Measurements from ENCODE around the gene TNS3. TPM values are rescaled to one million over a fixed set of nuclear protein-coding genes. Genes with fewer than 3 reads are reported as not detected.

TNS3 gene
- total RNA-seq (70.1 and 77.5 TPM in 2 replicates), polyA plus RNA-seq (10.7 and 11.4 TPM in 2 replicates), polyA minus RNA-seq (23.5 and 30.5 TPM in 2 replicates)
- 16.0 TPM for total RNA-seq (2013)

- ChIA-PET POLR2A (interaction anchor here (0.6 to 1.4 kb wide), 6 partner anchors 11 to 88 kb away, joined by 3 to 11 read pairs (median 6); no protein-coding TSS in a partner anchor), CTCF (interaction anchor here (0.7 to 2.6 kb wide), 16 partner anchors 11 to 237 kb away, joined by 3 to 11 read pairs (median 4); no protein-coding TSS in a partner anchor)
- Histone ChIP-seq H3K36me3 (replicated peaks in 1 of 2; ENCODE audit: control extremely low read depth in 1 of 2, control insufficient read depth in 1 of 2, extremely low read depth in 1 of 2, insufficient read depth in 2 of 2, low read length in 1 of 2) (no peaks in the 10 kb centered on the region), H3K4me1 (ENCODE audit: control insufficient read depth in 2 of 2, insufficient read depth in 2 of 2, low read length in 2 of 2) (peaks cover 37 to 55% of the 10 kb centered on the region in 2 donors), H3K4me3 (ENCODE audit: control extremely low read depth in 1 of 5, extremely low read depth in 1 of 5, insufficient read depth in 1 of 5, low read depth in 2 of 5, low read length in 4 of 5) (peak within 1 kb of the TSS; percentile 58 to 75 (median 70)), H4K20me1 (ENCODE audit: control insufficient read depth, insufficient read depth, low read length, poor library complexity, severe bottlenecking) (no peaks in the 10 kb centered on the region), H3K4me2 (replicated peaks; ENCODE audit: low read depth, low read length, poor library complexity, severe bottlenecking) (peak within 1 kb of the TSS; percentile 92), H3K9me3 (ENCODE audit: control extremely low read depth in 1 of 3, control insufficient read depth in 2 of 3, insufficient read depth in 1 of 3, low read length in 2 of 3) (peaks cover 0 to 4% (median 0%) of the 10 kb centered on the region in 3 donors), H3K79me2 (ENCODE audit: control insufficient read depth, insufficient read depth, low read length) (peaks cover 33% of the 10 kb centered on the region), H3K9ac (ENCODE audit: low read length) (peak within 1 kb of the TSS; percentile 72), H2AFZ (ENCODE audit: insufficient read depth, low read depth, low read length, poor library complexity, severe bottlenecking) (peak within 1 kb of the TSS; percentile 81), H3K27ac (ENCODE audit: low read length in 2 of 2) (peak within 1 kb of the TSS; percentile 13 to 40), H3K27me3 (replicated peaks in 1 of 4; ENCODE audit: control extremely low read depth in 1 of 4, control insufficient read depth in 3 of 4, insufficient read depth in 4 of 4, low read length in 3 of 4) (peaks cover 0 to 8% (median 0%) of the 10 kb centered on the region in 4 experiments)
- H3K9me3 Mint-ChIP-seq (ENCODE audit: insufficient read depth), result peaks cover 4% of the 10 kb centered on the region
- H3K27ac Mint-ChIP-seq, result peak within 1 kb of the TSS; percentile 90
- H3K4me1 Mint-ChIP-seq, result peaks cover 61% of the 10 kb centered on the region
- 6% methylated on average over 83 of the region's 85 CpGs for WGBS (ENCODE audit: insufficient coverage)
- intact Hi-C loops (cut with micrococcal nuclease), result loop anchor here (1.0 to 5.0 kb wide), 4 partner anchors 39 to 316 kb away; no protein-coding TSS in a partner anchor
- peak; percentile 80 for ATAC-seq (ENCODE audit: low read depth)
- H3K27me3 Mint-ChIP-seq, result no peaks in the 10 kb centered on the region
- peak within 1 kb of the TSS; percentile 83 for H3K4me3 Mint-ChIP-seq
- peak; percentile 76 for DNase-seq
- TF ChIP-seq EZH2 (IDR thresholded peaks at IDR 0.05; ENCODE audit: borderline replicate concordance, insufficient read depth, low read depth, low read length, poor library complexity, severe bottlenecking), result no peak
- TF ChIP-seq CTCF (IDR thresholded peaks at IDR 0.05), result peak; percentile 33
Observed at GRCh38 chr7:47581804-47582763, at the start of gene TNS3. TSS of gene TNS3 (minus strand) at chr7:47582111. CDS start at chr7:47439636, 142,475 bp downstream.

All from B cell (primary cell).